Activated T-cell treated with anti-CD3 and anti-CD28 coated beads, Interleukin-2, amount 50 U/mL, for 1 hour (primary cell): ENCODE data around the gene OBSL1.

Experiments
- DNase-seq: peaks from one replicate; pipeline ENCODE4 v3.0.0-alpha.2; 2020

Gene OBSL1

GRCh38 chr2:219530048-219530963 is 41.0 kb downstream of the OBSL1 start:
- DNase-seq: peak; percentile 89

- no peak for DNase-seq
Measured at GRCh38 chr2:219527472-219527871, 43.9 kb downstream of the OBSL1 start.

- no peak for DNase-seq
Measured at GRCh38 chr2:219527076-219527394, 44.3 kb downstream of the OBSL1 start.

- DNase-seq: no peak
Measured at GRCh38 chr2:219526320-219527075, 44.8 kb downstream of the OBSL1 start.

- no peak for DNase-seq
Measured at GRCh38 chr2:219525533-219526232, 45.7 kb downstream of the OBSL1 start.

- DNase-seq: no peak
Measured at GRCh38 chr2:219524817-219525216, 46.5 kb downstream of the OBSL1 start.

GRCh38 chr2:219523031-219523671 is 48.2 kb downstream of the OBSL1 start:
- DNase-seq: no peak

GRCh38 chr2:219522111-219523030 is 49.0 kb downstream of the OBSL1 start:
- DNase-seq: no peak

- no peak for DNase-seq
Measured at GRCh38 chr2:219521066-219521880, 50.1 kb downstream of the OBSL1 start.

GRCh38 chr2:219520079-219520478 is 51.3 kb downstream of the OBSL1 start:
- no peak for DNase-seq

- DNase-seq: no peak
Measured at GRCh38 chr2:219519526-219519916, 51.8 kb downstream of the OBSL1 start.

GRCh38 chr2:219517954-219518778 is 53.2 kb downstream of the OBSL1 start:
- no peak for DNase-seq

- DNase-seq: no peak
Measured at GRCh38 chr2:219516888-219517287, 54.5 kb downstream of the OBSL1 start.

- DNase-seq: no peak
Measured at GRCh38 chr2:219515874-219516629, 55.3 kb downstream of the OBSL1 start.

- no peak for DNase-seq
Measured at GRCh38 chr2:219514836-219515235, 56.5 kb downstream of the OBSL1 start.

- no peak for DNase-seq
Measured at GRCh38 chr2:219514196-219514761, 57.1 kb downstream of the OBSL1 start, which contains the start of gene ASIC4. ASIC4 (plus strand) TSS chr2:219514482; CDS start chr2:219514725, 243 bp downstream.

GRCh38 chr2:219513787-219514186 is 57.6 kb downstream of the OBSL1 start:
- no peak for DNase-seq

GRCh38 chr2:219512524-219513216 is 58.7 kb downstream of the OBSL1 start:
- no peak for DNase-seq
